CD4-positive, alpha-beta T cell treated with Interleukin-6 for 4 hours (primary cell): Measurements from ENCODE around the gene GPR17.

Experiments used
- DNase-seq: peaks from one replicate; pipeline ENCODE4 v3.0.0-alpha.2; 2020; ENCODE audit warnings: mixed read lengths

The GPR17 gene

DNA sequence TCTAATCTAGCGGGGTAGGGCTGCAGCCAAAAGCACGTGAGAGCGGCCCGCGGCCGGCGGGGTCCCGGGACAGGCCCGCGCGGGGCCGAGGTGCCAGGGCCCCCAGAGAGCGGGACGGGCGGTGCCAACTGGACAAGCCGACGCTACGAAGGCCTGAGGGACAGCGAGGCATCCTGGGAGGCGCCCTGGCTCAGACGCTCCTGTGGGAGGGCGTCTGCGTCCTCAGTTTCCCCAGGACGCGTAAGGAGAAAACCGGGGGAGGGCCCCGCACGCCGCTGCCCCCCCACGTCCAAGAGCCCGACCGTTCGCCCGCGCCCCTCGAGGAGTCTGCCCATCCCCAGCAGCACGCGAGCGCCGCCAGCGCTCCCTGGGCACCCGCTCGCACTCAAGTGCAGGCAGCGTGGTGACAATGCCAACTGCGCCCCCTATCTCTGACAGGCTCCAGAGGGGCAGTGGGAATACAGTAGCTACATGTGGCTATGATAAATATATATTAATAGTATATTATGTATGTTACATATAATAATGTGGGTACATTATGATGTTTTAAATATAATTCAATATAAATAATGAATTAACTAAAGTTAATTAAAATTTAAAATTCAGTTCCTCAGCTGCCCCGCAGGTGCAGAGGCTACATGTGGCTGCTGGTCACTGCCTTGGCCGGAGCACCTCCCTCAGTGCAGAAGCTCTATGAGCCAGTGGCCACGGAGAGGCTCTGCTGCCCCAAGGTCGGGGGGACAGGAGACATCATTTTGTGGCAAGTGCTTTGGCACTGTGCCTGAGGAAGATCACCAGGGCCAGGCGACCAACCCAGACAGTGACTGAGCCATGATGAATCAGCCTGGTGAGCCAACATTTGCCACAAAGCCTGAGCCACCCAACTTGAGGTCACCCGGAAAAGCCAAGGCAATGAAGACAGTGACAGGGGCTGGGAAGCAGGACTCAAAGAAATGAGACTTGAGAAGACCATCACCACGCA is 49.8 kb downstream of the GPR17 start:
- peak; percentile 74 for DNase-seq

GRCh38 chr2:127697482-127698180 is 51.7 kb downstream of the GPR17 start:
- DNase-seq, result no peak

- no peak for DNase-seq
Measured at GRCh38 chr2:127698553-127699355, 52.8 kb downstream of the GPR17 start.

- DNase-seq, result peak; percentile 10
Measured at GRCh38 chr2:127700527-127701192, 54.7 kb downstream of the GPR17 start.

DNA sequence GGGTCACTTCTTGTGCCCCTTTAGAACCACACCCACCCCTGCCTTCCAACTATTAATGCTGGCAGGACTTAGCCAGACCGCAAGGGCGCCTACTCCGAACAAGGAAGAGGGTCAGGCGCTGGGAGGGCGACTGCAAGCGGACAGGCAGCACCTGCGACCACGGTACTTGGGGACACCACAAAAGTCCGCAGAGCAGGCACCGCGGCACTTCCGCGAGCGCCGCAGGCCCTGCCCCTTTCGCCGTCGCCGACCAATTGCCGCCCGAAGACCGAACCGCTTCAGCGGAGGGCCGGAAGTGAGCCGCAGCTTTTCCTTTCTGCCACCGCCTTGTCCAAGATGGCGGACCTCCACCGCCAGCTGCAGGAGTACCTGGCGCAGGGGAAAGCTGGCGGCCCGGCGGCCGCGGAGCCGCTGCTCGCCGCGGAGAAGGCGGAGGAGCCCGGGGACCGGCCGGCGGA is 55.3 kb downstream of the GPR17 start, which contains the start of gene SFT2D3:
SFT2D3 (plus strand) TSS at position 305 of the 458 bp plus-strand sequence; CDS start at position 337, 32 bp downstream.
- DNase-seq, result peak; percentile 91

DNA sequence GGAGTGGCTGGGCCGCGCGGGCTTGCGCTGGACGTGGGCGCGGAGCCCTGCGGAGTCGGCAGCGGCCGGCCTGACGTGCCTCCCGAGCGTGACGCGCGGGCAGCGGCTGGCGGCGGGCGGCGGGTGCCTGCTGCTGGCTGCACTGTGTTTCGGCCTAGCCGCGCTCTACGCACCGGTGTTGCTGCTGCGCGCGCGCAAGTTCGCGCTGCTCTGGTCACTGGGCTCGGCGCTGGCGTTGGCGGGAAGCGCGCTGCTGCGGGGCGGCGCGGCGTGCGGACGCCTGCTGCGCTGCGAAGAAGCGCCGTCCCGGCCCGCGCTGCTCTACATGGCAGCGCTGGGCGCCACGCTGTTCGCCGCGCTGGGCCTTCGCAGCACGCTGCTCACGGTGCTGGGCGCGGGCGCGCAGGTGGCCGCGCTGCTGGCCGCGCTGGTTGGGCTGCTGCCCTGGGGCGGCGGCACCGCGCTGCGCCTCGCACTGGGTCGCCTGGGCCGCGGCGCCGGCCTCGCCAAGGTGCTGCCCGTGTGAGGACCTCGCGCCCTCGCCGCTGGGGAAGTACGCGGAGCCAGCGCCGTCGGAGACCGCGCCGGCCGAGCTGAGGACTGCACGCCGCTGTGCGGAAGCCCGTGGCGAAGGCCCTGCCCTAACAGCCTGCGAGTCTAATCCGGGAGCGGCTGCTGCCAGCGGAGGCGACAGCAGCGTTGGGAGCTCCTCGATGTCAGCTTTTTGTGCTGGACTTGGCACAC is 55.9 kb downstream of the GPR17 start:
- peak; percentile 82 for DNase-seq
